NCI-H187 treated with DMSO at 0.1 percent for 48 hours (cell line): ENCODE results near the gene ANKRD60.

Experiments used
- DNase-seq: peaks from one replicate; lab custom pipeline; 2025; lab: John Stamatoyannopoulos, UW

The ANKRD60 gene

DNA sequence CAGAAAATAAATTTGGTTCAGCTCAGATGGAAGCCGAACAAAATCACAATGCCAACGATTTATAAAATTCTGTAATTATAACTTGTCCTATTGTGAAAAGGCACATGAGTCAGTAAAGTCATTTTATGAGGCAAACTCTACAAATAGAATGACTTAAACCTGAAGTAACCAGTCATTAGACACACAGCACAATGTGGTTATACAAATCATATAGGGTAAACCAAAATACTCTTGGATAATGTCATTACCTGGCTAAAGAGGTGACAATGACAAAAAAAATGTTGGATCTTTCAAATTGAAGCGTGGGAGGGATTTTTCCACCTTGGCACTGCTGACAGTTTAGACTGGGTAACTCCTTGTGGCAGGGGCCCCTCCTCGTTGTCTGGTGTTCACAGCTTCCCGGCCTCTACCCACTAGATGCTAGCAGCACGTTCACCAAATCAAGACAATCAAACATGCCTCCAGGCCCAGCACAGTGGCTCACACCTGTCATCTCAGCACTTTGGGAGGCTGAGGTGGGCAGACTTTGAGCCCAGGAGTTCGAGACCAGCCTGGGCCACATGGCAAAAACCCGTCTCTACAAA is 5.0 kb downstream of the ANKRD60 start:
- DNase-seq: no peak

GRCh38 chr20:58222446-58222845 is 6.0 kb downstream of the ANKRD60 start:
- DNase-seq: no peak

- no peak for DNase-seq
Observed at GRCh38 chr20:58219342-58219700, 9.1 kb downstream of the ANKRD60 start.

DNA sequence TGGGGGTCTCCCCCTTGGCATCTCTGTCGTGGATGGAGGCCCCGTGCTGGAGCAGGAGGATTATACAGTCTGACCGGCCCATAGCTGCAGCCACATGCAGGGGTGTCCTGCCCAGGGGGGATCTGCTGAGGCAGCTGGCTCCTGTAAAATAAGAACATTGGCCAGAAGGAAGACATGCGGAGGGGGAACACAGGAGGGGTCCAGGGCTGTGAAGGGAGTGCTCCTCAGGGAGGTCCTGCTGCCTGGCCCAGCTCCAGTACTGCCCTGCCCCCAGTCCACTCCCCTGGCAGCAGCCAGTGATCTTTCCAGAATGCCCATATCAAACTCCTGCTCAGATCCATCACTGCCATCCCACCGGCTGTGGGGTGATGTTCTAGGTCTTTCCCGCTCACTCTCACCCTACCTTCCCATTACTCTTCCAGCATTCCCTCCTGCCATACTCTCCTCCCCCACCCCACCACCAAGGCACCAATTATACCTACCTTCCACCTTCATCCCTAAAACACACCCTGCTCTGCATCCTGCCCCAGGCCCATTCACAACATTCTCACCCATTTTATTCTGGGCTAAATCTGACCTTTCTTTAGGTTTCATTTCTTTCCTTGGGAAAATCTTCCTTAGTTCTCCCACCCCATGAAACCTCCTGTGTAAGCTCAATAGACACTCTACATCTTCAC is 9.7 kb downstream of the ANKRD60 start:
- DNase-seq: no peak

DNA sequence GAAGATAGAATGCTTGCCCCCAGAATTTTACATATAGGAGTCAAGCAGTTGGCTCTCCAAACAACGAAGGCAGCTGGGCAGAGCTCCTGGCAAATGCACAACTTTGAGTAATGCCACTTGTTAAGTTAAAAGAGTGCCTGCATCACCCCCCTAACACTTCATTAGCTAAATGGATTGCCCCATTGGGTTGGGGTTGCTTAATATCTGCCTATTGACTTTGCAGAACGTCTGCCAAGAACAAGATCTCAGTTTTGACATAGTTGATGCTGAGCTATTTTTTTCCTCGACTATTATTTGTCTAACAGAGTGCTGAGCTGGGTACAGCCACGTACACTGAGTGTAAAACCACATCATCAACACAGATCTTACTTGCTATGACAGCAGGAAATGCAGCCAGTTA is 12.1 kb downstream of the ANKRD60 start:
- no peak for DNase-seq

DNA sequence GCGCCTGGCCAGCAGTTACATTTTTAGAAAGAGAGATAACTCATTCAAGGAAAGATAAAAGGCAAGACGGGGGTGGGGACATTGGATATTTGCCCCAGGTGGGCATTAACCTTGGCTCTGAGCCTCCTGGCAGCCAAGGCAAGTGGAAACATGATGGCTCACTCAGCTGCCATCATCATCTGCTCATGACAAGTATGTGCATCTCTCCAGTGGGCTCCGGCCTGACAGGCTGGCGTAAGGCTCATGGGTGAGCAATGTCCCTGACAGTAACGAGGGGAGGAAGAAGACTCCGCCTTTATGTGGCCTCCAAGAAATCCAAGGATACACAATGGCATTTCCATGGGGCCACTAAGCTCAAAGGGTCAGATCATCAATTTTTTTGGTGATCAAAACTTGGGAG is 13.3 kb downstream of the ANKRD60 start:
- no peak for DNase-seq

DNA sequence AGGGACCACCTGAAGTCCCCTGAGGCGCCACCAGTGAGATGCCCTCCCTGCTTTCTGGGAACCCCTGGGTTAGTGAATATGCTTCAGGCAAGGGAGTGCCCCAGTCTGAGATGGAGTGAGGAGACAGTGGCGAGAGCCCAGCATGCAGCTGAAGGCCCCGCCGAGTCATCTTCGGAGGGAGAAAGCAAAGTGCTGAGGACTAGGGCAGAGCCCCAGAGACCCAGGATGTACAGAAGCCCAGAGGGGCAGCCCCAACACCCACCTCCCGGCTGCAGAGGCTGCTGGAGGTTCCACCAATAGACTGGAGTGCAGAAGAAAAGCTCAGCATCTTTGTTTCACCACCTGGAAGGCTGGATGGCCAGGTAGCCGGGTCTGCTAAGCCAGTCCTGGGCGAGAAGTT is 14.1 kb downstream of the ANKRD60 start:
- no peak for DNase-seq

DNA sequence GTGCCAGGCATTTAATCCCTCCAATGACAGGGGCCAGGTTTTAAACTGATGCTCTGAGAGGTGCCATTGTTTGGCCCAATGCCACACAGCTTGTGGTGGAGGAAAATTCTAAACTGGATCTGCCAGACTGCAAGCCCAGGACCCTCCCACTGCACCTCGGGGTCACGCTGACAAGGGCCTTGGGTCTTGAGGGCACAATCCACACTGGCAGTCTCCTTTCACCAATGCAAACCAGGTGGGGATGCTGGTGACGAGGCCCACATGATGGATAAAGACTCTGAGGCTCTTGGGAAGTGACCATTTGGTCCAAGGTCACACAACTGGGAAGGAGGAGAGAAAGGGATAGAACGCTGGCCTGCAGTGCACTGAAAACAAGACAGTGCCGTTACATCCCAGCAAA is 14.7 kb downstream of the ANKRD60 start:
- DNase-seq: no peak

GRCh38 chr20:58213121-58213520 is 15.3 kb downstream of the ANKRD60 start:
- DNase-seq: no peak

GRCh38 chr20:58212636-58213035 is 15.8 kb downstream of the ANKRD60 start:
- DNase-seq: no peak

DNA sequence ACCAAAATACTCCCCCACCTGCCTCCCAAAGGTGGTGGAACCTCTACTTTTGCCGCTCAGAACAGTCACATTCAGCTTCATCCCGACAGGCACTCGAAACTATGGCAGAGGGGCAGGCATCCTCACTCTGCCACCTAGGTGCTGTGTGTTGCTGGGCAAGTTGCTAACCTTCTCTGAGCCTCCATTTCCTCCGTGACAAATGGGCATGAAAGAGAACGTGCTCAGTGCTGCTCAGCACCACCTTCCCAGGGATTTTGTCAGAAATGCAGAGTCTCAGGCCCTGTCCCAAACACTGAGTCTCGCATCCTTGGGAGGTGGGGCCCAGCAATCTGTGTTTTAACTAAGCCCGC is 18.1 kb downstream of the ANKRD60 start:
- DNase-seq: no peak

DNA sequence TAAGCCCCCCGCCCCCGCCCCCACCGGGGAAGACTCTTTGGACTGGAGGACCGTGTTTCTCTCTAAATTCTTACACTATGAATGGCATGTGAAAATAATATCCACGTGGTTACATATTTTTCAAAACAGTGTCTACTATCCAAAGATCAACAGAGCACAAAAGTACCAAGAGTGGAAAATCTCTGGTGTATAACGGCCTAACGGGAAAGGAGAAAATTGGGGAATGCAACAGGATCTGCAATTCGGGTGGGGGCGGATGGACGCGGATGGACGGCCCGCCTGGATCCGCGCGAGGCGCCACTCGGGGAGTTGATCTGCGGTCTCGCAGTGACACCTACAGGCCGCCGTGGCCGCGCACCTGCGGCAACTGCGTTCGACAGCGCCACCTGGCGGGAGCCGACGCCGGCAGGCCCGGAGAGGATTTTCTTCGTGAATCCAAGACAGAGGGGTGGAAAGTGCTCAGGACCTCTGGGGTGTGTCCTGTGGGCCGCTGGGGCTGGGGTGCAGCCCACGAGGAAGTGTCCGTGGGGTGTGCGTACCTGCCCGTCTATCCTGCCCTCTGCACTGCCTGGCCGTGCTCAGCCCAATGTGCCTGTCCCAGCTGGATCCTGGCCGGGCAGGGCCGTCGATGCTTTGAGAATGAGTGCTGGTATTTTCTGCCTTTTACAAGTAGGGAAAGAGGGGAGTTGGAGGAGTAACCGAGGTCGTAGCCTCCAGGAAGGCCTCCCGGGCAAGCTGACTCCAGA is 18.6 kb downstream of the ANKRD60 start:
- no peak for DNase-seq

DNA sequence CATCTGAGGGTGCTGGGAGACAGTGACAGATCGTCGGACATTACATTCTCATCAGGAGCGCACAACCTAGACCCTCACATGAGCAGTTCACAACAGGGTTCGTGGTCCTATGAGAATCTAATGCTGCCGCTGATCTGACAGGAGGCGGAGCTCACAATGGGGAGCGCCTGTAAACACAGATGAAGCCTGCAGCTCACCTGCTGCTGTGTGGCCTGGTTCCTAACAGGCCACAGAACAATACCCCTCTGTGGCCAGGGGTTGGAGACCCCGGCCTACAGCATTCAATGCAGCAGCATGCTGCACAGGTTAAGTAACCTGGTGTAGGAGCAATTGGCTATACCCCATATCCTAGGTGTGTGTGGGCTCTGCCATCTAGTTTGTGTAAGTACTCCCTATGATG is 19.5 kb downstream of the ANKRD60 start:
- no peak for DNase-seq

DNA sequence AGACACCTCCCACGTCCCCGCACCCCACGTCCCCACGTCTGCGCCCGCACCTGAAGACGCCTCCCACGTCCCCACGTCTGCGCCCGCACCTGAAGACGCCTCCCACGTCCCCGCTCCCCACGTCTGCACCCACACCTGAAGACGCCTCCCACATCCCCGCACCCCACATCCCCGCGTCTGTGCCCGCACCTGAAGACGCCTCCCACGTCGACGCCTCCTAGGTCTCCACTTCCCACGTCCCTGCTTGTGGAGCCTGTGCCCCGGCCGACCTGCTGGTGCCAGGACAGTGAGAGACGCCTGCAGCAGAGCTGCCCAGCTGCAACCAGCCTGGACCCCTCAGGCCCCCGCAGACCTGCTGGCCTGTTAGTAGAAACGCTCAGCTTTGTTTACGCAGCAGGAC is 22.6 kb downstream of the ANKRD60 start:
- DNase-seq: no peak

- DNase-seq: no peak
Observed at GRCh38 chr20:58202044-58202443, 26.4 kb downstream of the ANKRD60 start.

- DNase-seq: no peak
Observed at GRCh38 chr20:58201616-58202015, 26.8 kb downstream of the ANKRD60 start.

GRCh38 chr20:58199469-58199868 is 29.0 kb downstream of the ANKRD60 start:
- no peak for DNase-seq

DNA sequence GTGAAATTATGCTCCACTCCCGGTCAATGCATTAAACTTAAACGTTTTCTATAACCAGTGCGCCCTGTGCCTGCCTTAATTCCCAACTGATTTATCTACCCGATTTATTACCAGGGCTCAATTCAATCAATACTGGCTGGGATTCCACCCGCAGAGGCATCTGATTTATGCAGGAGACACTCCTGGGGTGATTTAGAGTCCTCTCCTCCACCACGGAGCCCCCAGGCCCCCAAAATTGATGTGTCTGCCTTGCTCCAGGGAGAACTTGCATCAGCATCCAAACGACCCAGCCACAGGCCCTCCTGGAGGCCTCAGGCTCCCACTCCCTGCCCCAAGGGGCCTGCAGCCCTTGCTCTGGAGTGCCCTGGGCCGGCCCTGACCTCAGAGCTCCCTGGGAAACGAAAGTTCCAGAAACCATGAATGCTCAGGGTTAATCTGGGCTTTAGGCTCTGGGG is 29.5 kb downstream of the ANKRD60 start:
- DNase-seq: no peak

GRCh38 chr20:58198384-58198783 is 30.1 kb downstream of the ANKRD60 start:
- DNase-seq: no peak

DNA sequence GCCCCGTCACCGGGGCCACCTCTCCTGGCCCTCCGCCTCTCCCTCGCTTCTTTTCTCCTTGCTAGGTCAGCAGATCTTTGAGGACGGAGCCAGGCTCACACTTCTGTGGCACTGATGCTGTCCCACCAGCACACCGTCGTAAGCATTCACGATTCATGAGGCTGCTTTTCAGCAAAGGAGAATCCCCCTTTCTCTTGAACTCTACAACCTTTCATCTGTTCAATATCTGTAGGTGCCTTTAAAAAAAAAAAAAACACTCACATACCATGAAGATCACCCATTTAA is 31.3 kb downstream of the ANKRD60 start:
- no peak for DNase-seq

DNA sequence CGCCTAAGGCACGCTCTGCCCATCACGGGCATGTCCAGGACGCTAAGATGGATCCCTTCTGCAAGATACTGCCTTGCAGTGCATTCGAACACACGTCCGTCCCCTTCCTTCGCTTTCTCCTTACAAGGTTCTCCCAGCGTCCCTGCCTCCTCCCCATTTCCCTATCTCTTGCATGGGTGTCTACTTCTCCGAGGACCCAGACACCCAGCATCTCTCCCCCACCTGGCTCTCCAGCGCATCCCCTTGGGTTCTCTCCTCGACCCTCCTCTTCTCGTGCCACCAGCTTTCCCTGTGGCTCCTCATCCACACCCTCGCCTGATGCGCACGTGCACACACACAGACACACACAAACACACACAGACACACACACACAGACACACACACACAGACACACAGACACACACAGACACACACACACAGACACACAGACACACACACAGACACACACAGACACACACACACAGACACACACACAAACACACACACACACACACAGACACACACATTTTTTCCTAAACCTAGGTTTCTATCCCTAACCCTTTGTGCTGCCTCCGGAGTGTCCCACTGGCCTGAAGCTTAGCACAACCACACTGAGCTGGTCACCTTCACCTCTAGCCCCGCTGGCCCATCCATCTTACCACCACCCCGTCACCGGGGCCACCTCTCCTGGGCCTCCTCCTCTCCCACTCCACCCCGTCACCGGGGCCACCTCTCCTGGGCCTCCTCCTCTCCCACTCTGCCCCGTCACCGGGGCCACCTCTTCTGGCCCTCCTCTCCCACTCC is 31.9 kb downstream of the ANKRD60 start:
- no peak for DNase-seq

DNA sequence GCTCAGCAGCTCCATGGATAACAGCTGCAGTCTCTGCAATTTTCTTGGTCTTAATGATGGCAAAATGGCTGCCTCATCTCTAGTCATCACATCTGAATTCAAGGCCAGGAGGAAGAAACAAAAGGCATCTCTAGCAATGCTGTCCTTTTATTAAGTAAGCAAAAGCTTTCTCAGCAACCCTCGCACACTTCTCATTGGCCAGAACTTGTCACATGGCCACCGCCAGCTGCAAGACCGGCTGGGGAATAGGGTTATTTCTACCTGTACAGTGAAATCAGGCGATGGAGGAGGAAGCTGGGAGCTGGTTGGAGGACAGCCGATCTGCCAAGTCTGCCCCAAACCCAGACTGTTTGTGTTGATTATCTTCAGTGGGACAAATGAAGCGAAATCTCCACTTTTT is 33.4 kb downstream of the ANKRD60 start:
- DNase-seq: no peak

DNA sequence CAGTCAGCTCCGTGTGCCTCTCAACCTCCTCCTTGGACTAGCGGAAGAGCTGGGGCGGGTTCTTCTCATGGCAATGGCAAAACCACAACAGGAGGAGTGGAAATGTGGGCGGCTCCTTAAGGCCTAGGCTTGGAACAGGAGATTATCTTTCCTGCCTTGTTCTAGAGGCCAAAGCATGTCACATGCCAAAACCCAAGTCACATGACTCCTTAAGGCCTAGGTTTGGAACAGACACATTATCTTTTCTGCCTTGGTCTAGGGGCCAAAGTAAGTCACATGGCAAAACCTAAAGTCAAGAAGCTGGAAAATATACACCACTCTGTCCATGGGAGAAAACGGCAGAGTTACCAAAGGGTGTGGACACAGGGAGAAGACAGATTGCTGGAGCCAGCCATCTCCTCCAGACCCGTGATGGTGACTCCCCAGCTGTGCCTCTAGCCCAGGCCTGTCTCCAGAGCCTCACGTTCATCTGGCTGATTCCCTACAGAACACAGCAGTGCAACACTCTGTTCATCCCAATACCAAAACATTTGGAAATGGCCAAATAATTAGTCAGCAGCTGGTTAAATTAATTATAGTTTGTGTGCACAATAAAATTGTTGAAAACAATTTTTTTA is 34.2 kb downstream of the ANKRD60 start:
- no peak for DNase-seq
